ENCODE results near the gene RTN4R.

The RTN4R gene

DNA sequence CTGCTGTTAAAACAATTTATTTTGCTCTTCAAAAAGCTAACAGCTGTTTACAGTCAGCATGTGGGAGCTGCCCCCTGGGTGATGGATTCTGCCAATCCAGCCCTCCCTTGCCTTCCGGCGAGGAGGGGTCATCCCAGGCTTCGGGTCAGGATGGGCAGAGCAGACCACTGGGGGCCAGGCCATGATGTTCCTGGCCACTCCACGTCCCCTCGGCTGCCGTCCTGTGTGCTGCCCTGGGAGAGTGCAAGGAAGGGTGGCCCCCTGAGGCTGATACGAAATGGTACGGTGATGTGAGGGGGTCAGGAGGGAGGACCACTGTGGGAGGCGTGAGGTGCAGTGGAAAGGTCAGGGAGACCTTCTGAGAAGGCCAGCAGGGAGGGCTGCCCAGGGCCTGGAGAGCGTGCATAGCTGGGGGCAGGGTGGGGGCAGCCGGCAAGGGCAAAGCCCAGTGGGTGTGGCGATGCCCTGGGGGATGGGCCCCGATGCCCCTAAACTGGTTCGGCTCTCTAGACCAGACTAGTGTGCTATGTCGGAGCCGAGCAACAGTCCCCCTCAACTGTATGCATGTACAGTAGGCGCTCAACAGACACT lies 41.3 kb downstream of the RTN4R start:
- DNase-seq (ENCODE audit: low spot score), result no peak
- in situ Hi-C loops (cut with MboI; ENCODE audit: low sequenced_read_pairs, unreplicated experiment), result no loop called here
- TF ChIP-seq, protein P1, sequence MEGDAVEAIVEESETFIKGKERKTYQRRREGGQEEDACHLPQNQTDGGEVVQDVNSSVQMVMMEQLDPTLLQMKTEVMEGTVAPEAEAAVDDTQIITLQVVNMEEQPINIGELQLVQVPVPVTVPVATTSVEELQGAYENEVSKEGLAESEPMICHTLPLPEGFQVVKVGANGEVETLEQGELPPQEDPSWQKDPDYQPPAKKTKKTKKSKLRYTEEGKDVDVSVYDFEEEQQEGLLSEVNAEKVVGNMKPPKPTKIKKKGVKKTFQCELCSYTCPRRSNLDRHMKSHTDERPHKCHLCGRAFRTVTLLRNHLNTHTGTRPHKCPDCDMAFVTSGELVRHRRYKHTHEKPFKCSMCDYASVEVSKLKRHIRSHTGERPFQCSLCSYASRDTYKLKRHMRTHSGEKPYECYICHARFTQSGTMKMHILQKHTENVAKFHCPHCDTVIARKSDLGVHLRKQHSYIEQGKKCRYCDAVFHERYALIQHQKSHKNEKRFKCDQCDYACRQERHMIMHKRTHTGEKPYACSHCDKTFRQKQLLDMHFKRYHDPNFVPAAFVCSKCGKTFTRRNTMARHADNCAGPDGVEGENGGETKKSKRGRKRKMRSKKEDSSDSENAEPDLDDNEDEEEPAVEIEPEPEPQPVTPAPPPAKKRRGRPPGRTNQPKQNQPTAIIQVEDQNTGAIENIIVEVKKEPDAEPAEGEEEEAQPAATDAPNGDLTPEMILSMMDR (IDR thresholded peaks at IDR 0.05; ENCODE audit: borderline replicate concordance, control extremely low read depth, extremely low read depth, insufficient read depth, missing control alignments), result no peak

DNA sequence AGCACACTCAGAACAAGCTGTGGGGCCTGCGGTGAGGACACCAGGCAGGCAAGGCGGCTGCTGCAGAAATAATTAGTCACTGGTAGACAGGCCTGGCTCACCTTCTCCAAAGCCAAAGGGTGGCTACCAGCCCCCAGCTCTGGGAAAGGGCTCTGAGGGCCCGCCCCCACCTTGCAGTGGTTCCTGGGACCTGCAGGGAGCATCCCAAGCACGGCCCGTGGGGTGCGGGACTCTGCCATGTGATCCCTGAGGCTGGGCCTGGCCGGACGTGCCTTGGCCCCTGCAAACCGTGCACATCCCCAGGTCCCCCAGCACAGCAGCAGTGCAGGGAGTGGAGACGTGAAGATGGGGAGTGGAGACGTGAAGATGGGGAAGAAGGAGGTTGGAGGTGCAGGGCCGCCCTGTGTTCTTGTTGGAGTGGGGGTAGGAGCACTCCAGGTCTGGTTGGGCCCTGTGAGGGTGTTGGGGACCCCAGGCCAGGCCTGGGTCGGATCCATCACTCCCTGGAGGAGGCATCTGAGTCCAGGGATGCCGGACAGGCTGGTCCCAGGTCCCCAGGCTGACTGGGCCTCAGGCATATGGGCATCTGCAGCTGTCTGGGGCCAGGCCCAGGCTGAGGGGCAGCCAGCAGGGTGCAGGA lies 41.9 kb downstream of the RTN4R start:
- TF ChIP-seq, protein P1 (IDR thresholded peaks at IDR 0.05; ENCODE audit: borderline replicate concordance, control extremely low read depth, extremely low read depth, insufficient read depth, missing control alignments), result no peak
- DNase-seq (ENCODE audit: low spot score), result no peak
- in situ Hi-C loops (cut with MboI; ENCODE audit: low sequenced_read_pairs, unreplicated experiment), result no loop called here

DNA sequence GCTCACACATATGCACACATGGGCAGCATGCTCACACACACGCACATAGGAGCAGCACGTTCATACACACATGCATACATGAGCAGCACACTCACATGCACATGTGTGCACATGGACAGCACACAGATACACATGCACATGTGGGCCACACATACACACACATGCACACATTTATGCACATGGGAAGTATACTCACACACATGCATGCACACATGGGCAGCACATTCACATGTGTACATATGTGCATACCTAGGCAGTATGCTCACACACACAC lies 42.5 kb downstream of the RTN4R start:
- TF ChIP-seq, protein P1 (IDR thresholded peaks at IDR 0.05; ENCODE audit: borderline replicate concordance, control extremely low read depth, extremely low read depth, insufficient read depth, missing control alignments), result no peak
- in situ Hi-C loops (cut with MboI; ENCODE audit: low sequenced_read_pairs, unreplicated experiment), result no loop called here
- no peak for DNase-seq (ENCODE audit: low spot score)

DNA sequence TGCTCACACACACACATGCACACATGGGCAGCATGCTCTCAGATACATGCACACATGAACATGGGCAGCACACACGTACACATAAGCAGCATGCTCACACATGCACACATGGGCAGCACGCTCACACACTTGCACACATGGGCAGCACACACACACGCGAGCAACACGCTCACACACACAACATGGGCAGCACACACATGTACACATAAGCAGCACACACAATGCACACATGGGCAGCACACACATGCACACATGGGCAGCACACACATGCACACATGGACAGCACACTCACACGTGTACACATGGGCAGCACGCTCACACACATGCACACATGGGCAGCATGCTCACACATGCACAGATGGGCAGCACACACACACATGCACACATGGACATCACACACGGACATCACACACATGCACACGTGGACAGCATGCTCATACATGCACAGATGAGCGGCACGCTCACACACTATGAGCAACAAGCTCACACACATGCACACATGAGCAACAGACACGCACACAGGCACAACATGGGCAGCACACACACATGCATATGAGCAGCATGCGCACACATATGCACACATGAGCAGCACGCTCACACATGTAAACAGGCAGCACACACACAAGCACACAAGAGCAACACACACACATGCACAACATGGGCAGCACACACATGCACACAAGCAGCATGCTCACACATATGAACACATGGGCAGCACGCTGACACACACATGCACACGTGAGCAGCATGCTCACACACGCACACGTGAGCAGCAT lies 43.0 kb downstream of the RTN4R start:
- DNase-seq (ENCODE audit: low spot score), result no peak
- TF ChIP-seq, protein P1 (IDR thresholded peaks at IDR 0.05; ENCODE audit: borderline replicate concordance, control extremely low read depth, extremely low read depth, insufficient read depth, missing control alignments), result no peak
- in situ Hi-C loops (cut with MboI; ENCODE audit: low sequenced_read_pairs, unreplicated experiment), result no loop called here

DNA sequence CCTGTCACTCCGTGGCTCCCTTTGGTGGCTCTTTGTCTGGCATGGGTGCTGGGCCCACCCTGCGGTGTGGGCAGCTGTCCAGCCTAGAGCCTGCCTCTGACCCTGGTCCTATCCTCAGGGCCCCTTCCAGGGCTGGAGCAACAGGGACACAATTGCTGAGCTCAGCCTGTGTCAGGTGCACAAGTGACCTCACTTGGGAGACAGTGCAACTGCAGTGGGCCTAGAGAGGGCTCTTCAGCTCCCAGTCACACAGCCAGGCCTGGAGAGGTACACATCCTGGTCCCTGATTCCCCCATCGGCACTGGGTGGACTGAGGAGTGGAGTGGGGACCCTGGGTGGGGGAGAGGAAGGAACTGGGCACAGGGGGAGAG lies 43.9 kb downstream of the RTN4R start:
- TF ChIP-seq, protein P1 (IDR thresholded peaks at IDR 0.05; ENCODE audit: borderline replicate concordance, control extremely low read depth, extremely low read depth, insufficient read depth, missing control alignments), result no peak
- no peak for DNase-seq (ENCODE audit: low spot score)

DNA sequence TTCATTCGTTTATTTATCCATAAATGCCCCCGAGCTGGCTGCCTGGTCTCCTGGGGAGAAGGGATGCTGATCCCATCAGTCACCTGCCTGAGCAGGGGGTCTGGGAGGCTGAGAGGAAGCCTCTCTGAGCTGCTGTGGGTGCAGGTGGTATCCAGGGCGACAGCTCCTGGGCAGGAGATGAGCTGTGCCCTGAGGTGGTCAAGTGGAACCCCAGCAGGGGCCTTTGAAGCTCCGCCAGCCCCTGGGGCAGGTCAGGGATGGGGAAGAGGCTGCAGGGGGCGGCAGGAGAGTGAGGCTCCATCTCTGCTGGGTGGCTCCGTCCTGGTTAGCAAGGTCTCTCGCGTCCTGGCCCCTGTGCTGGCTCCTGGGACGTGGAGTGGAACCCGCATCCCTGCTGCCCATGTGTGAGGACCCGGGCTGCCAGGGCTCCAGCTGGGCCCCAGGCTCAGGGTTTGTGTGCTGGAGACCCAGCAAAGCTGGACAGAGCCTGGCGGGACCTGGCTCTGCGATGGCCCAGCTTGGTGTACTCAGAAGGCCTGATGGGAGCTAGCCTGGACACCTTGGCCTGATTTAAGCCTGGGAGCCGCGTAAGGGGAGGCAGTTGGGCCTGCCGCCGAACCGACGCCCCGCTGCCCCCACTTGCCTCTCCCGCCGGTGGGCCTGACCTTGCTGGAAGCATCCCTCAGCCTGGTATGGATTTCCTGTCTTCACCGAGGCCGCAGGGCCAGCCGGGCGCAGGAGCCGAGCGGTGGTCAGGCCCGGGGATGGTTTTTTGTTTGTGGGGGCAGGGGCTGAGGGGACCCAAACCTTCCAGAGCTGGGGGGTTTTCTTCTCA lies 44.5 kb downstream of the RTN4R start:
- TF ChIP-seq, protein P1 (IDR thresholded peaks at IDR 0.05; ENCODE audit: borderline replicate concordance, control extremely low read depth, extremely low read depth, insufficient read depth, missing control alignments), result no peak
- DNase-seq (ENCODE audit: low spot score), result no peak
- in situ Hi-C loops (cut with MboI; ENCODE audit: low sequenced_read_pairs, unreplicated experiment), result no loop called here

More for the DNA sequence above, 43.9 kb downstream of the RTN4R start:
- in situ Hi-C loops (cut with MboI; ENCODE audit: low sequenced_read_pairs, unreplicated experiment), result no loop called here

Measured in GM13976 (cell line).